Tibial nerve (tissue), 4 donors: ENCODE results near the gene HMOX1.

ENCODE experiments used
- EP300 ChIP-seq, 2 donors: sonication (generic); formaldehyde crosslinking; IDR thresholded peaks; one replicate each; pipeline ENCODE4 v1.6.1; 2017; ENCODE audit warnings: antibody characterized with exemption in 2 of 2, mild to moderate bottlenecking in 1 of 2
- POLR2A ChIP-seq, 2 donors: fragments of 450-650 bp; IDR thresholded peaks; one replicate each; pipeline ENCODE4 v1.6.1; 2017; ENCODE audit warnings: antibody characterized with exemption in 2 of 2, mild to moderate bottlenecking in 2 of 2, moderate library complexity in 2 of 2
- TF ChIP-seq, protein P1 (sequence below), 5 experiments: fragments of 200-600 bp in 3 of 5; fragments of 450-650 bp in 2 of 5; sonication (generic) in 3 of 5; IDR thresholded peaks; one replicate each; pipeline ENCODE4 v1.5.1; 2016 to 2019; ENCODE audit warnings: antibody characterized with exemption in 5 of 5, mild to moderate bottlenecking in 3 of 5, moderate library complexity in 2 of 5

DNA sequence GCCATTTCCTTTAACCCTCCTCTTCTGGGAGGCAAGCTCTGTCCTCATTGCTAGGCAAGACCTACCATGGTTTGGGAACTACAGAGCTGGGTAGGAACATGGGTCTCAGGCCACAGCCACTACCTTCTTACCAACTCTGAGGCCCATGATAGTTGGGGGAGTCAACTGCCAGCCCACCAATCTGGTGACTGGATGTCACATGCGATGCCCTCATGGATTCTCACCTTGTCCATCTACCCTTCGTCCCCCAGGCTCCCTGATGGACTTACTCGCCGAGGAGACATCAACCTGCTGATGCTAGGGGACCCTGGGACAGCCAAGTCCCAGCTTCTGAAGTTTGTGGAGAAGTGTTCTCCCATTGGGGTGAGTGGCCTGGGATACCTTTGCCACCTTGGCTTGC, 32.7 kb downstream of the HMOX1 start:
- TF ChIP-seq, protein P1, sequence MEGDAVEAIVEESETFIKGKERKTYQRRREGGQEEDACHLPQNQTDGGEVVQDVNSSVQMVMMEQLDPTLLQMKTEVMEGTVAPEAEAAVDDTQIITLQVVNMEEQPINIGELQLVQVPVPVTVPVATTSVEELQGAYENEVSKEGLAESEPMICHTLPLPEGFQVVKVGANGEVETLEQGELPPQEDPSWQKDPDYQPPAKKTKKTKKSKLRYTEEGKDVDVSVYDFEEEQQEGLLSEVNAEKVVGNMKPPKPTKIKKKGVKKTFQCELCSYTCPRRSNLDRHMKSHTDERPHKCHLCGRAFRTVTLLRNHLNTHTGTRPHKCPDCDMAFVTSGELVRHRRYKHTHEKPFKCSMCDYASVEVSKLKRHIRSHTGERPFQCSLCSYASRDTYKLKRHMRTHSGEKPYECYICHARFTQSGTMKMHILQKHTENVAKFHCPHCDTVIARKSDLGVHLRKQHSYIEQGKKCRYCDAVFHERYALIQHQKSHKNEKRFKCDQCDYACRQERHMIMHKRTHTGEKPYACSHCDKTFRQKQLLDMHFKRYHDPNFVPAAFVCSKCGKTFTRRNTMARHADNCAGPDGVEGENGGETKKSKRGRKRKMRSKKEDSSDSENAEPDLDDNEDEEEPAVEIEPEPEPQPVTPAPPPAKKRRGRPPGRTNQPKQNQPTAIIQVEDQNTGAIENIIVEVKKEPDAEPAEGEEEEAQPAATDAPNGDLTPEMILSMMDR (IDR thresholded peaks at IDR 0.05) = no peak
- TF ChIP-seq POLR2A (IDR thresholded peaks at IDR 0.05) = no peak
- no peak for TF ChIP-seq EP300 (IDR thresholded peaks at IDR 0.05)
